ENCODE results near the gene RAB7A. TPM values are rescaled to one million over a fixed set of nuclear protein-coding genes. Genes with fewer than 3 reads are reported as not detected.

RAB7A gene
- total and polyA plus RNA-seq, 2 of the 8 experiments (the other 6 are each of a cell fraction or from before 2014, with no cell fraction given) = 179 to 195 TPM

GRCh38 chr3:128844502-128844901, 118.5 kb downstream of the RAB7A start:
- Histone ChIP-seq H2BK15ac (ENCODE audit: low read length) (no peak overlapping the region), H4K20me1 (replicated peaks in 1 of 2; ENCODE audit: control insufficient read depth in 1 of 2, insufficient read depth in 2 of 2, low read length in 2 of 2) (no peaks in the 10 kb centered on the region), H3K9ac (replicated peaks in 1 of 4; ENCODE audit: extremely low read depth in 1 of 4, low read depth in 3 of 4, low read length in 3 of 4) (no peak overlapping the region), H3K4me2 (ENCODE audit: insufficient read depth in 1 of 2, low read depth in 2 of 2, low read length in 2 of 2) (no peak overlapping the region), H3K14ac (ENCODE audit: insufficient read length) (no peak overlapping the region), H2AK5ac (ENCODE audit: low read depth, low read length) (no peak overlapping the region), H4K5ac (ENCODE audit: insufficient read length, low read depth, low read length) (no peak overlapping the region), H3K27me3 (replicated peaks in 1 of 4; ENCODE audit: control insufficient read depth in 3 of 4, extremely low read depth in 1 of 4, insufficient read depth in 3 of 4, low read length in 3 of 4) (no peaks in the 10 kb centered on the region), H3K9me3 (ENCODE audit: insufficient read depth in 2 of 2, low read depth in 1 of 2, low read length in 1 of 2) (peaks cover 0 to 6% of the 10 kb centered on the region in 2 experiments; a peak in 1 of 4 replicates), H3K4me3 (ENCODE audit: extremely low read depth in 1 of 4, insufficient read depth in 2 of 4, low read depth in 3 of 4, low read length in 4 of 4) (no peak overlapping the region), H3K18ac (ENCODE audit: extremely low read depth, low read length) (no peak overlapping the region), H2AFZ (ENCODE audit: low read length) (no peak overlapping the region), H4K91ac (replicated peaks; ENCODE audit: insufficient read length, low read length) (no peak overlapping the region), H2BK5ac (ENCODE audit: low read depth, low read length) (no peak overlapping the region), H3K36me3 (ENCODE audit: control insufficient read depth in 2 of 4, insufficient read depth in 4 of 4, low read length in 3 of 4) (no peaks in the 10 kb centered on the region), H2BK20ac (ENCODE audit: low read length) (no peak overlapping the region), H3K79me1 (ENCODE audit: low read depth, low read length) (no peaks in the 10 kb centered on the region), H3K27ac (ENCODE audit: low read depth, low read length) (no peak overlapping the region), H3K56ac (replicated peaks; ENCODE audit: insufficient read length, low read depth, low read length) (no peak overlapping the region), H4K8ac (ENCODE audit: extremely low read depth, insufficient read depth, low read length) (no peak overlapping the region), H3K4me1 (replicated peaks in 1 of 4; ENCODE audit: control insufficient read depth in 3 of 4, insufficient read depth in 4 of 4, low read length in 3 of 4) (peaks cover 0 to 11% (median 9%) of the 10 kb centered on the region in 4 experiments; a peak in 4 of 7 replicates), H3K23ac (ENCODE audit: insufficient read length) (no peak overlapping the region), H3K23me2 (ENCODE audit: low read depth, low read length) (no peaks in the 10 kb centered on the region; the same call in 1 of the 2 replicates), H3K4ac (replicated peaks; ENCODE audit: insufficient read length, low read depth, low read length) (no peak overlapping the region), H2BK120ac (replicated peaks; ENCODE audit: low read depth, low read length) (no peak overlapping the region), H3K79me2 (ENCODE audit: control insufficient read depth in 1 of 2, insufficient read depth in 2 of 2, low read length in 2 of 2) (no peaks in the 10 kb centered on the region), H2BK12ac (ENCODE audit: low read depth, low read length) (no peak overlapping the region)
- WGBS, 2 experiments (ENCODE audit: extremely low coverage in 1 of 2, insufficient coverage in 1 of 2, insufficient read length in 1 of 2, insufficient replicate concordance in 2 of 2, low coverage in 1 of 2, low lambda C conversion rate in 2 of 2, missing lambda C conversion rate in 1 of 2) = 71% methylated on average over 6 of the region's 6 CpGs; no CpG with 5 or more reads in 1 of the 2 experiments
- ChIA-PET CTCF (ENCODE audit: partially characterized antibody) (interaction anchor here (0.7 to 4.0 kb wide), 12 partner anchors 15 to 176 kb away, joined by 3 to 31 read pairs (median 5); no protein-coding TSS in a partner anchor), POLR2A (ENCODE audit: partially characterized antibody) (no interaction called here)
- no peak for DNase-seq (ENCODE audit: low read depth in 1 of 2, low spot score in 2 of 2)
- no peak for FAIRE-seq
- TF ChIP-seq ASH2L (IDR thresholded peaks at IDR 0.05; ENCODE audit: low read length) = no peak
- no peak for TF ChIP-seq BCL11A (IDR thresholded peaks at IDR 0.05; ENCODE audit: low read depth in 2 of 2, low read length in 2 of 2)
- TF ChIP-seq TBP (IDR thresholded peaks at IDR 0.05; ENCODE audit: low read depth, low read length) = no peak
- no peak for TF ChIP-seq RAD21 (IDR thresholded peaks at IDR 0.05 in 1 of 2, conservative IDR thresholded peaks at IDR 0.05 in 1 of 2; ENCODE audit: low read depth in 2 of 2, low read length in 2 of 2)
- no peak for TF ChIP-seq CBX5 (IDR thresholded peaks at IDR 0.05; ENCODE audit: low read depth, low read length)
- TF ChIP-seq TAF7 (optimal IDR thresholded peaks at IDR 0.05; ENCODE audit: borderline replicate concordance, low read depth, low read length) = no peak
- no peak for TF ChIP-seq ATF3 (IDR thresholded peaks at IDR 0.05; ENCODE audit: insufficient read depth, low read depth, low read length)
- no peak for TF ChIP-seq SUZ12 (IDR thresholded peaks at IDR 0.05; ENCODE audit: low read length)
- no peak for TF ChIP-seq JUND (IDR thresholded peaks at IDR 0.05; ENCODE audit: low read length)
- no peak for TF ChIP-seq CTBP2 (IDR thresholded peaks at IDR 0.05; ENCODE audit: borderline replicate concordance, insufficient read depth, insufficient read length, low read length)
- no peak for TF ChIP-seq EP300 (IDR thresholded peaks at IDR 0.05; ENCODE audit: borderline replicate concordance in 1 of 2, low read depth in 2 of 2, low read length in 2 of 2)
- TF ChIP-seq KDM1A (IDR thresholded peaks at IDR 0.05; ENCODE audit: borderline replicate concordance, low read length) = no peak
- TF ChIP-seq SP4 (IDR thresholded peaks at IDR 0.05; ENCODE audit: low read length) = no peak

Measured in H1 (cell line).